HUES64 (cell line): Measurements from ENCODE around the gene DMBT1.

Experiments
- H3K27ac ChIP-seq: 2 replicates; pipeline ENCODE4 v1.7.0; 2013; ENCODE audit warnings: low read depth, low read length, inconsistent platforms
- H3K27me3 ChIP-seq: 2 replicates; pipeline ENCODE4 v1.6.1; 2013; ENCODE audit warnings: mild to moderate bottlenecking, low read length; ENCODE audit not compliant: insufficient read depth
- H3K36me3 ChIP-seq: 2 replicates; pipeline ENCODE4 v1.6.1; 2013; ENCODE audit warnings: mild to moderate bottlenecking, low read length; ENCODE audit not compliant: insufficient read depth
- H3K4me1 ChIP-seq: 2 replicates; pipeline ENCODE4 v1.6.1; 2013; ENCODE audit warnings: mild to moderate bottlenecking, low read length, moderate library complexity; ENCODE audit not compliant: insufficient read depth
- H3K4me3 ChIP-seq: 2 replicates; pipeline ENCODE4 v1.5.1; 2013; ENCODE audit warnings: mild to moderate bottlenecking, low read length, moderate library complexity
- H3K9ac ChIP-seq: 2 replicates; pipeline ENCODE4 v1.6.1; 2013; ENCODE audit warnings: mild to moderate bottlenecking, low read depth, low read length
- H3K9me3 ChIP-seq: 2 replicates; pipeline ENCODE4 v1.6.1; 2013; ENCODE audit warnings: low read depth, low read length; ENCODE audit not compliant: insufficient read depth
- WGBS: fragments of 150-250, 120-280 bp; methylation state at CpG from one replicate; pipeline ENCODE4 v1.1.7; 2013; ENCODE audit warnings: missing lambda C conversion rate; 5-methylcytosine and 5-hydroxymethylcytosine counted together

DMBT1 gene

DNA sequence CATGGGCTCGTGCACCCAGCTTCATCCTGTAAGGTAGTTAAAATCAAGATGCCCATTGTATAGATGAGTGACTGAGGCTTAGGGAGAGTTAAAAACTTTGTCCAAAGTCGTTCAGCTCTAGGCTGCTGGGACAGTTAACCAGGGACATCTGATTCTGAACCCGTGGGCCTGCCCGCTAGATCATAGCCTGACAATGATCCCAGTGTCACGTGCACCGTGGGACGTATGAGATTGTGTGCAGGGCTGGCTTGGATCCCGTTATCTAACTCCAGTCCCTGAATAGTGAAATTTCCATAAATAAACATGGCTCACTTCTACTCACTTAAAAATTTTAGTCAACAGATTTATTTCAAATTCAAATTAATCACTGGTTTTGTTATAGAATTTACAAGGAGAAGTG is 114.2 kb downstream of the DMBT1 start:
- Histone ChIP-seq H3K36me3 (no peaks in the 10 kb centered on the region), H3K9ac (no peak overlapping the region), H3K9me3 (no peaks in the 10 kb centered on the region), H3K27me3 (no peaks in the 10 kb centered on the region), H3K4me3 (no peak overlapping the region), H3K27ac (no peak overlapping the region), H3K4me1 (no peaks in the 10 kb centered on the region)
- WGBS = 93% methylated on average over 8 of the region's 8 CpGs

DNA sequence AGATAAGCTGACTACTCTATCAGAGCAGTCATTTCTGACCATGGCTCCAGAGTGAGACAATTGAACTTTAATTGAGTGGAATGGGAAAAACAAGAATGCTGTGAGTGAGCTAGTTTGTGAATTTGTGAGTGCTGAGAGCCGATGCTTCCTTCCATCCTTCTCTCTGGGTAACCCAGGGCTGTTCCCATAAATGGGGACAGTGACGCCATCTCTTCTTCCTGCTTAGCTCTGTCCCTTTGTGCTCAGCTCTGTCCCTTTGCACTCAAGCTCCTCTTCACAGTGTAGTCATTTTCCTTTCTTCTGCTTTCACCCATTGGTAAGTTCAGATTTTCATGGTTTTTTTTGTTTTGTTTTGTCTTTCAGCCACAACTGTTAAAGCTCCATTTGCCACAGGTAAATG is 114.7 kb downstream of the DMBT1 start:
- Histone ChIP-seq H3K4me3 (no peak overlapping the region), H3K27ac (no peak overlapping the region), H3K9ac (no peak overlapping the region), H3K36me3 (no peaks in the 10 kb centered on the region), H3K27me3 (no peaks in the 10 kb centered on the region), H3K9me3 (no peaks in the 10 kb centered on the region), H3K4me1 (no peaks in the 10 kb centered on the region)
- WGBS = 90% methylated on average over 2 of the region's 2 CpGs

DNA sequence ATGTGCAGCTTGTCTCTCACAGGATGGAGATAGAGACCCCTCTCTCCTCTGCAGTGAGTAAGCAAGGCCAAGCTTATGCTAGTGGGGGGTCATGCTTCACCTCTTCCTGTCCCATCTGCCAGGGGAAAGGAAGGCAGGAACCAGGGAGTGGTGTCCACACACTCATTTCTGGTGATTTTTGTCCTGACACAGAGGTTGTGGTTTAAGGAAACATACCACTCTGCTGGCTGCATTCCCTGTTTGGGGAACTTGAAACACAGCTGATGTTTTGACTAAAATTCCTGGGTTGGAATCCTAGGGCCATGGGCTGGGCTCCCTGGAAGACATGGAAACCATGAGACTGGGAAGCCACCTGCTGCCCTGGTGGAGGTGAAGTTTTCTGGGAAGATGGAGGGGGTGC is 117.7 kb downstream of the DMBT1 start:
- Histone ChIP-seq H3K4me1 (no peaks in the 10 kb centered on the region), H3K27me3 (no peaks in the 10 kb centered on the region), H3K4me3 (no peak overlapping the region), H3K9me3 (no peaks in the 10 kb centered on the region), H3K36me3 (no peaks in the 10 kb centered on the region), H3K9ac (no peak overlapping the region), H3K27ac (no peak overlapping the region)

DNA sequence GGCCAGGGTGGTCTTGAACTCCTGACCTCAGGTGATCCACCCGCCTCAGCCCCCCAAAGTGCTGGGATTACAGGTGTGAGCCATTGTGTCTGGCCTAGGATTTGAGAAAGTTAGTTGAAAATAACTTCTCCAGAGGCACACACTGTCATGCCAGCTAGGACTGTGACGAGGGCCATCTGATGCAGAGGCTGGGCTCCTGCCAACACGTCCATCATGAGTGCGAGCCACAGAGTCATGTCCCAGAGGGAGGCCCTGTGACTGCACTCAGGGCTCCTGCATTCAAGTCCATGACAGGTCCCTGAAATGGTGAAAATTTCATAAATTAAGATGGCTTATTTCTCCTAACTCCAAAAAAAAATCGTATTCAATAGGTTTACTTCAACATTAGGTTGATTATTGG is 122.0 kb downstream of the DMBT1 start:
- H3K9me3 ChIP-seq = no peaks in the 10 kb centered on the region
- no peaks in the 10 kb centered on the region for H3K27me3 ChIP-seq
- no peaks in the 10 kb centered on the region for H3K36me3 ChIP-seq
- 94% methylated on average over 4 of the region's 5 CpGs for WGBS
- H3K4me1 ChIP-seq = no peaks in the 10 kb centered on the region
- H3K9ac ChIP-seq = no peak overlapping the region
- H3K27ac ChIP-seq = no peak overlapping the region
- H3K4me3 ChIP-seq = no peak overlapping the region

DNA sequence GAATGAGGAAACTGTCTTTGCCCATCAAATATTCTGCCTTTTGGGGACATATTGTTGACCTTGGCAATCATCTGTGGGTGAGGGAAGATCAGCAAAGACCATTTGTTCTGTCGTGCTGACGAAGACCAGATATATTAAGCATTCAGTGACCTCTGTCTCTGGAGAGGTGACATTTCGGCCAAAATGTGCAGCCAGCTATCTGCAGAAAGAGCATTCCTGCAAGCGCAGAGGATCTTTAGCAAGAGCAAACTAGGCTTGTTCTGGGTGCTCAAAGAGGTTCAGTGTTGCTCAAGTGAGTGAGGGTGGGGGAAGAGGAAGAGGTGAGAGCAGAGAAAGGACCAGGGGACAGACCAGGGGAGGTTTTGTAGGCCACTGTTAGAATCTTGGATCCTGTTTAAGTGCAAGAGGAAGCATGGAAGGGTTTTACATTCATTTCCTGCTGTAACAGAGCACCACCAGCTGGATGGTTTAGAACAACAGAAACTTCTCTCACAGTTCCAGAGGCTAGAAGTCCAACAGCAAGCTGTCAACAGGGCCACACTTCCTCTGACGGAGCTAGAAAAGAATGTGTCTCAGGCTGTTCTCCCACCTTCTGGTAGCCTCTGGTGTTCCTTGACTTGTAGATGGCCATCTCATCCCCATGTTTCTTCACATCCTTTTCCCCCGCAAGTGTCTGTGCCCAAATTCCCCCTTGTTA is 127.9 kb downstream of the DMBT1 start:
- Histone ChIP-seq H3K9ac (no peak overlapping the region), H3K27ac (no peak overlapping the region), H3K36me3 (no peaks in the 10 kb centered on the region), H3K4me1 (no peaks in the 10 kb centered on the region), H3K27me3 (peaks cover 4% of the 10 kb centered on the region; the same call in 1 of the 2 replicates), H3K4me3 (no peak overlapping the region), H3K9me3 (no peaks in the 10 kb centered on the region)
- WGBS = 84% methylated on average over 6 of the region's 6 CpGs

DNA sequence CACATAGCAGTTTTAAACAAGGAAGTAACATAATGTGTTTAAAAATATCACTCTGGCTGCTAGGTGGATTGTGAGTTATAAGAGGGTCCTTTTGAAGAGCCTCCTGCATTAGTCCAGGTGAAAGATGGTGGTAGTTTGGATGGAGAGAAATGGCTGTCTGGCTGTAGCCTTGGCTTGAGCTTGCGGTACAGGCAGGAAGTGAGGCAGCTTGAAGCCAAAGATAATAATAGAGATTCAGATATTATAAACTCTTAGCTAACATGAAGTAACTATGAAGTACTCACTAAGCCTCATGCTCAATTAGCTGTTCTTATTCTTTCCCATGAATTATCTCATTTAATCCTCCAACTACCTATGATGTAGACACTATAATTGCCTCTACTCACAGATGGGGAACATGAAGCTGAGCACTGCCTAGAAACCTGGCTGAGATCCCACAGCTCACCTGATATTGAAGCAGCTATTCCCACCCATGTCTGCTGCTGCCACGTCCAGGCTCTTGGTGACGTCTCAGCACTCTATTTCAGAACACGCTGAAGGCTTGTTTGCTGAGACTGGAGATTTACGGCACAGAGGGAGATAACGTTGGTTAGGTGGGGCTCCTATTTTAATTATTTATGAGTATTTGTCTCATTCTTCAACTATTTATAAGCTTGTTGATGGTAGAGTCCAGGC is 128.7 kb downstream of the DMBT1 start:
- H3K9me3 ChIP-seq = no peaks in the 10 kb centered on the region
- no peak overlapping the region for H3K27ac ChIP-seq
- no peak overlapping the region for H3K4me3 ChIP-seq
- WGBS = 92% methylated on average over 5 of the region's 6 CpGs
- H3K9ac ChIP-seq = no peak overlapping the region
- H3K27me3 ChIP-seq = peaks cover 4% of the 10 kb centered on the region; the same call in 1 of the 2 replicates
- H3K36me3 ChIP-seq = no peaks in the 10 kb centered on the region
- no peaks in the 10 kb centered on the region for H3K4me1 ChIP-seq

DNA sequence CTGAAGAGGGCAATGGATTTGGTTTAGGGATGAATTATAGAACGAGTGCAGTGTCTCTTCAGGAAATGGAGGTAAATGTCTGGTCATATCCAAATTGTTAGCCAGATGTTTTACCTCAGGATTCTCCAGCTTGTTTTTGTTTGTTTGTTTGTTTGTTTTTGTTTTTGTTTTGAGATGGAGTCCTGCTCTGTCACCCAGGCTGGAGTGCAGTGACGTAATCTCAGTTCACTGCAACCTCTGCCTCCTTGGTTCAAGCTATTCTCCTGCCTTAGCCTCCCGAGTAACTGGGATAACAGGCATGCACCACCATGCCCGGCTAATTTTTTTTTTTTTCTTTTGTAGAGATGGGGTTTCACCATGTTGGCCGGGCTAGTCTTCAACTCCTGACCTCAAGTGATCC is 132.2 kb downstream of the DMBT1 start:
- H3K27me3 ChIP-seq = peaks cover 4% of the 10 kb centered on the region; the same call in 1 of the 2 replicates
- no peaks in the 10 kb centered on the region for H3K9me3 ChIP-seq
- H3K27ac ChIP-seq = no peak overlapping the region
- no peak overlapping the region for H3K4me3 ChIP-seq
- WGBS = 94% methylated on average over 4 of the region's 5 CpGs
- H3K4me1 ChIP-seq = no peaks in the 10 kb centered on the region
- H3K9ac ChIP-seq = no peak overlapping the region
- no peaks in the 10 kb centered on the region for H3K36me3 ChIP-seq
